ENCODE results near the gene HEXD.

DNA sequence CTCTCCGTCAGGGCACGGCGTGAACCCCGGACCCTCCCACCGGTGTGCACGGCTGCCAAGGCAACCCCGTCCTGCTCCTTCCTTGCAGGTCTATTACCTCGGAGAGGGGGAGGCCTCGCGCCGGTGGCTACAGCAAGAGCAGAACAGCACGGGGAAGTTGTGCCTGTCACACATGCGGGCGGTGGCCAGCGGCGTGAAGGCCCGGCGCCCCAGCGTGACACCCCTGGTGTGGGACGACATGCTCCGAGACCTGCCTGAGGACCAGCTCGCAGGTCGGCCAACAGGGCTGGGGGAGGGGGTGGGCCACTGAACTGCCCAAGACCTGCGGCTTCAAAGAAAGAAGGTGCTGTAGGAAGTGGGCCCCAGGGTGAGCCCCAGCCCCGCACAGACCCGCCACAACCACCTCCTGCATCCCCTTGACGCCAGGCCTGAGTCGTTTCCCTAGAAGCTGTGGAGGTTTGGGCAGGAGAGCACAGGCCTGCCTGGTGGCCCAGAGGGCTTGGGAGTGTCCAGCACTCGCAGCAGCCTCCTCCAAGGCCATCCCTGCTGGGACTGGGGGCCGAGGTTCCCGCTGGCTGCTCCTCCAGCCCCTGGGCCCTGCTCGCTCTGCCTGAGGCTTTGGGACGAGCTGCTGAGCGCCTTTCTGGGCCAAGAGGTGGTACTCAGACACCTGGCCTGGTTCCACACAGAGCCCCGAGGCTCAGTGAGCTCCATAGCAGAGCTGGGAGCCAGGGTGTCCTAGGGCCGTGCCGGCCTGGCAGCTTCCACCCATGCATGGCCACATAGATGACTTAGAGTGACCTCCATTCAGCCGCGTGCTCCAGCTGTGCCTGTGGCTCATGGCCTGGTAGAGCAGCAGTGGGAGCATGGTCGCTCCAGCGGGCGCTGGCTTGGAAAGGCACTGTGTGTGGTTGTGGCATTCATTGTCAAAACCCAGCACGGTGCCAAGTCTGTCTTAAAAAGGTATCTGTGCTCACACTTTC lies 17.7 kb downstream of the HEXD start:
- no peak for TF ChIP-seq ZNF565 (CRISPR knock-in tag; conservative IDR thresholded peaks at IDR 0.05; ENCODE audit: low read depth)
- no peak for TF ChIP-seq OSR1 (CRISPR knock-in tag; IDR thresholded peaks at IDR 0.05)
- no peak for TF ChIP-seq ZC3H10 (CRISPR knock-in tag; IDR thresholded peaks at IDR 0.05)
- no peak for TF ChIP-seq TSHZ2 (CRISPR knock-in tag; IDR thresholded peaks at IDR 0.05)
- no peak for TF ChIP-seq ZFP3 (CRISPR knock-in tag; IDR thresholded peaks at IDR 0.05)
- TF ChIP-seq, protein P1, sequence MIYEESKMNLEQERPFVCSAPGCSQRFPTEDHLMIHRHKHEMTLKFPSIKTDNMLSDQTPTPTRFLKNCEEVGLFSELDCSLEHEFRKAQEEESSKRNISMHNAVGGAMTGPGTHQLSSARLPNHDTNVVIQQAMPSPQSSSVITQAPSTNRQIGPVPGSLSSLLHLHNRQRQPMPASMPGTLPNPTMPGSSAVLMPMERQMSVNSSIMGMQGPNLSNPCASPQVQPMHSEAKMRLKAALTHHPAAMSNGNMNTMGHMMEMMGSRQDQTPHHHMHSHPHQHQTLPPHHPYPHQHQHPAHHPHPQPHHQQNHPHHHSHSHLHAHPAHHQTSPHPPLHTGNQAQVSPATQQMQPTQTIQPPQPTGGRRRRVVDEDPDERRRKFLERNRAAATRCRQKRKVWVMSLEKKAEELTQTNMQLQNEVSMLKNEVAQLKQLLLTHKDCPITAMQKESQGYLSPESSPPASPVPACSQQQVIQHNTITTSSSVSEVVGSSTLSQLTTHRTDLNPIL (CRISPR knock-in tag; IDR thresholded peaks at IDR 0.05; ENCODE audit: low read depth), result no peak
- TF ChIP-seq ZNF8 (CRISPR knock-in tag; IDR thresholded peaks at IDR 0.05), result no peak
- TF ChIP-seq CSDC2 (CRISPR knock-in tag; IDR thresholded peaks at IDR 0.05), result no peak
- no peak for TF ChIP-seq PPARA (CRISPR knock-in tag; IDR thresholded peaks at IDR 0.05; ENCODE audit: borderline replicate concordance)
- no peak for TF ChIP-seq ZNF70 (CRISPR knock-in tag; IDR thresholded peaks at IDR 0.05)
- TF ChIP-seq POU6F1 (CRISPR knock-in tag; IDR thresholded peaks at IDR 0.05; ENCODE audit: borderline replicate concordance, low read depth), result no peak
